ENCODE data around the gene CDCP2.

DNA sequence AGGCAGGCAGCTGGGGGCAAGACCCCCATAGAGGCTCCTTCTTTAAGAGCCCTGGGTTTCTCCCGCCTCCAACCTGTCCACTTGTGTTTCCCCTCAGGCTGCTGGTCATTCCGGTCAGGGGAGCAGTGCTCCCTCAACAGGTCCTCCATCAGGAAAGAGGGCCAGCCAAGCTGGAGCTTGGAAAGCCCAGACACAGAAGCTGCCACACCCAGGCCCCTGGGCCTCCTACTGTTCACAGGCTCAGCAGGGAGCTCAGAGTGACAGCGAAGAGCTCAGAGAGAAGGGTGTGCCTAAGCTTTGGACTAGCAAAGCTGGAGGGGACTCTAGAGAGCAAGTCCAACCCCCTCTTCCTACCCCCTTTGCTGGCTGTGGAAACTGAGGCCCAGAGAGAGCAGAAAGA is 10.3 kb upstream of the CDCP2 start:
- TF ChIP-seq POLR2A (IDR thresholded peaks at IDR 0.05) (no peak), POLR2AphosphoS5 (IDR thresholded peaks at IDR 0.05; ENCODE audit: insufficient read depth in 1 of 2, low read depth in 1 of 2) (no peak)
- TF ChIP-seq, protein P1, sequence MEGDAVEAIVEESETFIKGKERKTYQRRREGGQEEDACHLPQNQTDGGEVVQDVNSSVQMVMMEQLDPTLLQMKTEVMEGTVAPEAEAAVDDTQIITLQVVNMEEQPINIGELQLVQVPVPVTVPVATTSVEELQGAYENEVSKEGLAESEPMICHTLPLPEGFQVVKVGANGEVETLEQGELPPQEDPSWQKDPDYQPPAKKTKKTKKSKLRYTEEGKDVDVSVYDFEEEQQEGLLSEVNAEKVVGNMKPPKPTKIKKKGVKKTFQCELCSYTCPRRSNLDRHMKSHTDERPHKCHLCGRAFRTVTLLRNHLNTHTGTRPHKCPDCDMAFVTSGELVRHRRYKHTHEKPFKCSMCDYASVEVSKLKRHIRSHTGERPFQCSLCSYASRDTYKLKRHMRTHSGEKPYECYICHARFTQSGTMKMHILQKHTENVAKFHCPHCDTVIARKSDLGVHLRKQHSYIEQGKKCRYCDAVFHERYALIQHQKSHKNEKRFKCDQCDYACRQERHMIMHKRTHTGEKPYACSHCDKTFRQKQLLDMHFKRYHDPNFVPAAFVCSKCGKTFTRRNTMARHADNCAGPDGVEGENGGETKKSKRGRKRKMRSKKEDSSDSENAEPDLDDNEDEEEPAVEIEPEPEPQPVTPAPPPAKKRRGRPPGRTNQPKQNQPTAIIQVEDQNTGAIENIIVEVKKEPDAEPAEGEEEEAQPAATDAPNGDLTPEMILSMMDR (IDR thresholded peaks at IDR 0.05): no peak
